ENCODE results near the gene CXCL11.
"Not testable (repeated sequence)": the region's sequence is repeated elsewhere in the genome, so short reads cannot be mapped to it uniquely, and the experiment has no call there.

Gene CXCL11

GRCh38 chr4:76053730-76054129, 17.9 kb upstream of the CXCL11 start:
- Histone ChIP-seq H3K36me3 (ENCODE audit: control insufficient read depth, insufficient read depth, low read length) (no peaks in the 10 kb centered on the region), H3K4me3 (replicated peaks; ENCODE audit: low read depth, low read length) (no peak overlapping the region), H3K27me3 (replicated peaks; ENCODE audit: control insufficient read depth, insufficient read depth, low read length) (no peaks in the 10 kb centered on the region)
- DNase-seq (ENCODE audit: extremely low read depth, insufficient read length), result no peak
- no peak for TF ChIP-seq CTCF (IDR thresholded peaks at IDR 0.05; ENCODE audit: insufficient read depth, low read length, poor library complexity, severe bottlenecking)

GRCh38 chr4:76050560-76051050, 14.7 kb upstream of the CXCL11 start:
- not testable (repeated sequence) for H3K4me3 ChIP-seq (replicated peaks; ENCODE audit: low read depth, low read length)

GRCh38 chr4:76049860-76050416, 14.1 kb upstream of the CXCL11 start:
- not testable (repeated sequence) for H3K27me3 ChIP-seq (replicated peaks; ENCODE audit: control insufficient read depth, insufficient read depth, low read length); DNase-seq (ENCODE audit: extremely low read depth, insufficient read length); H3K4me3 ChIP-seq (replicated peaks; ENCODE audit: low read depth, low read length); H3K36me3 ChIP-seq (ENCODE audit: control insufficient read depth, insufficient read depth, low read length)

More at GRCh38 chr4:76050560-76051050, 14.7 kb upstream of the CXCL11 start:
- not testable (repeated sequence) for DNase-seq (ENCODE audit: extremely low read depth, insufficient read length); H3K36me3 ChIP-seq (ENCODE audit: control insufficient read depth, insufficient read depth, low read length); H3K27me3 ChIP-seq (replicated peaks; ENCODE audit: control insufficient read depth, insufficient read depth, low read length)

GRCh38 chr4:76044686-76045085, 8.8 kb upstream of the CXCL11 start:
- not testable (repeated sequence) for DNase-seq (ENCODE audit: extremely low read depth, insufficient read length); H3K4me3 ChIP-seq (replicated peaks; ENCODE audit: low read depth, low read length); H3K27me3 ChIP-seq (replicated peaks; ENCODE audit: control insufficient read depth, insufficient read depth, low read length); H3K36me3 ChIP-seq (ENCODE audit: control insufficient read depth, insufficient read depth, low read length)

- H3K36me3 ChIP-seq (ENCODE audit: control insufficient read depth, insufficient read depth, low read length); H3K27me3 ChIP-seq (replicated peaks; ENCODE audit: control insufficient read depth, insufficient read depth, low read length); DNase-seq (ENCODE audit: extremely low read depth, insufficient read length); H3K4me3 ChIP-seq (replicated peaks; ENCODE audit: low read depth, low read length): not testable (repeated sequence)
Observed at GRCh38 chr4:76043306-76043705, 7.4 kb upstream of the CXCL11 start.

GRCh38 chr4:76042241-76042998, 6.5 kb upstream of the CXCL11 start:
- not testable (repeated sequence) for DNase-seq (ENCODE audit: extremely low read depth, insufficient read length); H3K36me3 ChIP-seq (ENCODE audit: control insufficient read depth, insufficient read depth, low read length); H3K4me3 ChIP-seq (replicated peaks; ENCODE audit: low read depth, low read length); H3K27me3 ChIP-seq (replicated peaks; ENCODE audit: control insufficient read depth, insufficient read depth, low read length)

GRCh38 chr4:76036855-76037254, 985 bp upstream of the CXCL11 start:
- H3K4me3 ChIP-seq (replicated peaks; ENCODE audit: low read depth, low read length), result no peak overlapping the region
- H3K36me3 ChIP-seq (ENCODE audit: control insufficient read depth, insufficient read depth, low read length), result no peaks in the 10 kb centered on the region
- H3K27me3 ChIP-seq (replicated peaks; ENCODE audit: control insufficient read depth, insufficient read depth, low read length), result no peaks in the 10 kb centered on the region; the same call in 1 of the 2 replicates
- no peak for DNase-seq (ENCODE audit: extremely low read depth, insufficient read length)
- no peak for TF ChIP-seq CTCF (IDR thresholded peaks at IDR 0.05; ENCODE audit: insufficient read depth, low read length, poor library complexity, severe bottlenecking)

GRCh38 chr4:76035141-76035540, 729 bp downstream of the CXCL11 start:
- Histone ChIP-seq H3K4me3 (replicated peaks; ENCODE audit: low read depth, low read length) (no peak overlapping the region), H3K27me3 (replicated peaks; ENCODE audit: control insufficient read depth, insufficient read depth, low read length) (no peaks in the 10 kb centered on the region), H3K36me3 (ENCODE audit: control insufficient read depth, insufficient read depth, low read length) (no peaks in the 10 kb centered on the region)
- no peak for TF ChIP-seq CTCF (IDR thresholded peaks at IDR 0.05; ENCODE audit: insufficient read depth, low read length, poor library complexity, severe bottlenecking)
- DNase-seq (ENCODE audit: extremely low read depth, insufficient read length), result no peak
